Skeletal muscle satellite cell (primary cell): ENCODE measurements around the gene IMPA2.
"Not testable (repeated sequence)": the region's sequence is repeated elsewhere in the genome, so short reads cannot be mapped to it uniquely, and the experiment has no call there.

Source experiments
- H3K27me3 ChIP-seq: 2 replicates; pipeline ENCODE4 v1.7.0; 2013; ENCODE audit warnings: low read length; ENCODE audit not compliant: control insufficient read depth, insufficient read depth
- H3K36me3 ChIP-seq: 2 replicates; pipeline ENCODE4 v1.7.0; 2013; ENCODE audit warnings: mild to moderate bottlenecking, control low read depth, low read length; ENCODE audit not compliant: insufficient read depth
- H3K4me1 ChIP-seq: 2 replicates; pipeline ENCODE4 v1.7.0; 2013; ENCODE audit warnings: low read length; ENCODE audit not compliant: control insufficient read depth, insufficient read depth
- H3K4me2 ChIP-seq: 2 replicates; pipeline ENCODE4 v1.7.0; 2013; ENCODE audit warnings: mild to moderate bottlenecking, low read length
- H3K4me3 ChIP-seq: 2 replicates; pipeline ENCODE4 v1.7.0; 2013; ENCODE audit warnings: low read length
- H3K9ac ChIP-seq: 2 replicates; pipeline ENCODE4 v1.7.0; 2013; ENCODE audit warnings: mild to moderate bottlenecking, low read depth, low read length, moderate library complexity
- H3K9me3 ChIP-seq: replicated peaks from 2 replicates; pipeline ENCODE4 v1.7.0; 2013; ENCODE audit warnings: mild to moderate bottlenecking, control low read depth, low read length

Gene IMPA2

GRCh38 chr18:12057419-12058039 lies 76.2 kb downstream of the IMPA2 start:
- Histone ChIP-seq H3K4me1 (no peaks in the 10 kb centered on the region), H3K27me3 (peaks cover 4% of the 10 kb centered on the region), H3K9ac (no peak overlapping the region), H3K36me3 (no peaks in the 10 kb centered on the region), H3K4me3 (no peak overlapping the region), H3K9me3 (no peaks in the 10 kb centered on the region), H3K4me2 (no peak overlapping the region)

- Histone ChIP-seq H3K9me3 (no peaks in the 10 kb centered on the region), H3K9ac (no peak overlapping the region), H3K4me2 (no peak overlapping the region), H3K27me3 (no peaks in the 10 kb centered on the region), H3K4me1 (no peaks in the 10 kb centered on the region), H3K36me3 (no peaks in the 10 kb centered on the region), H3K4me3 (no peak overlapping the region)
These were observed 78.3 kb downstream of the IMPA2 start for GRCh38 chr18:12059334-12060181.

DNA sequence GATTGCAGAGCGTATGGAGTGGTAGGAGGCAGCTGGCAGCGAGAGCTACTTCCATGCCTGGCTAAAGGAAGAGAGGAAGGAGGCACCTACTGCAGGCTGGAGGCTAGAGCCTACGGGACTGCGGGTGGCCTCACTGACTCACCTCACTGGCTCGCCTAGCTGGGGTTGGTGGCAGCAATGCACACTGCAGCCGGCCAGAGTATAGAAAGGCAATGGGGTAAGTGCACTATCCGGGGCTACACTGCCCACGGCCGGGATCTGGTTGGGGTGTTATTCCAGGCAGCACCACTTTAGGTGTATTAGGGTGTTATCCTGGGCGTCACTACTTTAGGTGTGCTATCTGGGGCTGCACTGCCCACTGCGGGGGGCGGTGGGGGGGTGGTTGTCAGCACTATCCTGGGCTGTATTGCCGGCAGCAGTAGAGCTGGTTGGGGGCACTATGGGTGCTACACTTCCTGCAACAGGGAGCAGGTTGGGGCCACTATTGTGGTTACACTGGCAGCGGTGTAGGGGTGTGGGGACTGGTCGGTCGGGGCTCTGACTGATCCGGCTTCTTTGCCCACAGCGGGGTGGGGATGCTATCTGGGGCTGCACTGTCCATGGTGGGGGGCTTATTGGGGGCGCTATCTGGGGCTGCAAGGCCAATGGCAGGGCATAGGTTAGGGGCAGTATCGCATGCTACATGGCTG lies 79.0 kb downstream of the IMPA2 start:
- H3K27me3 ChIP-seq = no peaks in the 10 kb centered on the region

GRCh38 chr18:12061685-12062084 lies 80.4 kb downstream of the IMPA2 start:
- Histone ChIP-seq H3K9ac (no peak overlapping the region), H3K9me3 (no peaks in the 10 kb centered on the region), H3K36me3 (no peaks in the 10 kb centered on the region), H3K4me3 (no peak overlapping the region), H3K4me2 (no peak overlapping the region), H3K4me1 (no peaks in the 10 kb centered on the region), H3K27me3 (peaks cover 2% of the 10 kb centered on the region)

More for the DNA sequence above, 79.0 kb downstream of the IMPA2 start:
- H3K4me1 ChIP-seq = no peaks in the 10 kb centered on the region
- no peak overlapping the region for H3K9ac ChIP-seq
- H3K9me3 ChIP-seq = no peaks in the 10 kb centered on the region
- H3K4me3 ChIP-seq = no peak overlapping the region
- H3K4me2 ChIP-seq = no peak overlapping the region
- no peaks in the 10 kb centered on the region for H3K36me3 ChIP-seq

DNA sequence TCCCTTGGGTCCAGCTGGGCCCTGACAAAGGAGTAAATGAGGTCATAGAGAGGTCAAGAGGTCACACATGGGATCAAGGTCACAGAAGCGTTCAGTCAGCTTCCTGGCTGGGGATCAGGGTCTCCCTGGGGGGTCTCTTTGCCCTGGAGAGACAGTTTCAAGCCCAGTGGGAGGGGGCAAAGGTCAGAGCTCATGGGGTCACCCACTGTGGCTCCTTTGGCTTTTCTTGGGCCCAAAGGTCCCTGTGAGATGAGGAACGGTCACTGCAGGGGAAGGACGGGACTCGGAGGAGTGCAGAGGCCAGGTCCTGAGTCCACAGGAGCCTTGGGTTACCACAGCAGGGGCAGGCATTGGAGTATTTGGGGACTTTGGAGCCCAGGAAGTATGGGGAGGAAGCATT lies 81.7 kb downstream of the IMPA2 start:
- H3K27me3 ChIP-seq = peaks cover 2% of the 10 kb centered on the region
- no peaks in the 10 kb centered on the region for H3K4me1 ChIP-seq
- H3K4me3 ChIP-seq = no peak overlapping the region
- H3K9me3 ChIP-seq = no peaks in the 10 kb centered on the region
- H3K9ac ChIP-seq = no peak overlapping the region
- H3K4me2 ChIP-seq = no peak overlapping the region
- H3K36me3 ChIP-seq = no peaks in the 10 kb centered on the region

- Histone ChIP-seq H3K4me3 (no peak overlapping the region), H3K36me3 (no peaks in the 10 kb centered on the region), H3K27me3 (peaks cover 2% of the 10 kb centered on the region), H3K9me3 (no peaks in the 10 kb centered on the region), H3K4me2 (no peak overlapping the region), H3K4me1 (no peaks in the 10 kb centered on the region), H3K9ac (no peak overlapping the region)
These were observed 82.9 kb downstream of the IMPA2 start for GRCh38 chr18:12064086-12064763.

- H3K36me3 ChIP-seq = no peaks in the 10 kb centered on the region
- H3K27me3 ChIP-seq = peaks cover 2% of the 10 kb centered on the region
- H3K4me2 ChIP-seq = no peak overlapping the region
- H3K9me3 ChIP-seq = no peaks in the 10 kb centered on the region
- no peaks in the 10 kb centered on the region for H3K4me1 ChIP-seq
- H3K9ac ChIP-seq = no peak overlapping the region
- no peak overlapping the region for H3K4me3 ChIP-seq
These were observed 84.1 kb downstream of the IMPA2 start for GRCh38 chr18:12065397-12065796.

DNA sequence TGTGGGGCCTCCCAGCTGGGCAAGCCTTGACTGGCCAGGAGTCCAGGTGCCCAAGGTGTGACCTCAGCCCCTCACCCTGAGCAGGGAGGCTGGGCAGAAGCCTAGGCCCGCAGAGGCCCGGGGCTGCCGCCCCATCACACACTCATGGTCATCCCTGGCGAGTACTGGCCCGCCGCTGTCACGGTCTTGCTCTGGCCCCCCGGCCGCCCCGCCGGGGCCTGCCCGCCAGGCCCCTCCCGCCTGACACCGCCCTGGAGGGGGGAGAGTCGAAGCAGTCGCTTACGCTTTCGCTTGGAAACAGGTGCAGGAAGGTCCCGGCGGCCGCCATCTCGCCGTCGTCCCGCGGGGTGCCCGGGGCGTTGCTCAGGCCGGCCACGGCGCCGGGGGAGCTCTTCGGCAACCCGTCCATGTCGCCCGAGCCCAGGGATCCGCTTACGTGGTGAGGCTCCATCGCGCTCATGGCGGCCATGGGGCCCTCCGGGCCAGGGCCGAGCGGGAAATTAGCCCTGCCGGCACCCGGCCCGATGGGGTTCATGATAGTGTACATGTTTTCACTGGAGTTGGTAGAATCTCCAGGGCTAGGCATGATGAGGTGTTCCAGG lies 85.7 kb downstream of the IMPA2 start:
- Histone ChIP-seq H3K9ac (no peak overlapping the region), H3K4me2 (no peak overlapping the region), H3K4me3 (no peak overlapping the region), H3K36me3 (no peaks in the 10 kb centered on the region), H3K27me3 (peaks cover 2% of the 10 kb centered on the region), H3K4me1 (no peaks in the 10 kb centered on the region), H3K9me3 (no peaks in the 10 kb centered on the region)

DNA sequence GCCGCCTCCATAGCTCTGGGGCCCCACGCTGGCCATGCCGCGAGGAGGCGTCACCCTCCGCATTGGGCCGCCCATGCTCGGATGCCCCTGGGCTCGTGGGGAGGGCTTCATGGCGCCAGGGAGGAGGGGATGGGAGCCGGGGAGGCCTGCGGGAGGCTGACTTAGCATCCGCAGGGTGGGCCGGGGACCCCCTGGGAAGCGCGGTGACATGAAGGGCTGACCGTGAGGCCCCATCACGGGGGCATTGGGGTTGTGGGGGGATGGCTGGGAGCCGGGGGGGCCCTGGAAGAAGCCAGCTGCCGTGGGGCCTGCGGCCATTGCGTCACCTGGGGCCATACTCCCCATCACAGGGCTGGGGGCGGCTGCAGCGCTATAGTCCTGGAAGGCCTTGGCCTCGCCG lies 86.4 kb downstream of the IMPA2 start:
- Histone ChIP-seq H3K4me2 (no peak overlapping the region), H3K4me3 (no peak overlapping the region), H3K27me3 (peaks cover 2% of the 10 kb centered on the region), H3K9ac (no peak overlapping the region), H3K36me3 (no peaks in the 10 kb centered on the region), H3K4me1 (no peaks in the 10 kb centered on the region), H3K9me3 (no peaks in the 10 kb centered on the region)

DNA sequence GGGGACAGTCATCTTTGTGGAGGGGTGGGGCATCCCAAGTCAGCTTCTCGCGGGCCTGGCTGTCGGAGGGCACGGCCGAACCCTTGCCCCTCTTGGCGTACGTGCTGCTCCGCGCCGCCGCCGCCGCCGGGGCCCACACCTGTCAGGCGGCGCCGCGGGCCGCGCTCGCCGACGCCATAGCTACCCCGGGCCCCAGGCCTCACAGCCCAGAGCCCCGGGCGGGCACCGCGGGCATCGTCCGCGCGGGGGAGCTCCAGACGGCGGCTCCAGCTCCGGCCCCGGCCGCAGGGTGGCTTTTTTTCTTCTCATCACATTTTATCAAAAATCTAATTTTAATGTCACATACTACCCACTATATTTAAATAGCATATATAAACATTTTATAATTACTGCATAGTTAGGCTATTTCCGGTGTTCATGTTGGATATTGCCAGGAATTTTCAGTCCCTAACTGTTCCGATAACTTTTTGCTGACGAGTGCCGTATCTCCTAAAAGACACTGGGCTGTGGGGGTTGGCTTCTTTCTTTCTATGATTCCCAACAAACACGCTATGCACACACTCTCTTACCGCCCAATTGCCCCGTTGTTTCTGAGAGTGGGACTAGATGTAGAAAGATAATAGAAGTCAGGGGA lies 87.1 kb downstream of the IMPA2 start:
- H3K4me1 ChIP-seq, H3K36me3 ChIP-seq, H3K27me3 ChIP-seq, H3K9ac ChIP-seq, H3K4me2 ChIP-seq, H3K9me3 ChIP-seq, H3K4me3 ChIP-seq: not testable (repeated sequence)

DNA sequence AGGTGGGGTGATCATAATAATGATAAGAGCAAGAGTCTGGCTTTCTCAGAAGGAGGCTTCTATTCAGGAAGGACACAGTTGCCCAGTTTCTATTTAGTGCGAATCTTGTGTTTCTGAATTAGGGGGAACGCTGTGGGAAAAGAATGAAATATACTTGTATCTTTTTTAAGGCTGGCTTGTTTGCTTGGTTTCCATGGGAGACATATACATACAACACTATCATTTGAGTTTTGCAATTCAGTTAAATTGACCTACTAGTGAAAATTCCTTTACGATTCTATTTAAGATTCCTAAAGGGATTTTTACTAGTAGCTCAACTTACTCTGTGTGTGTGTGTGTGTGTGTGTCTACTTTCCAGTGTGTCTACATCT lies 87.6 kb downstream of the IMPA2 start:
- H3K9me3 ChIP-seq = no peaks in the 10 kb centered on the region
- no peaks in the 10 kb centered on the region for H3K4me1 ChIP-seq
- peaks cover 2% of the 10 kb centered on the region for H3K27me3 ChIP-seq
- no peak overlapping the region for H3K9ac ChIP-seq
- H3K4me2 ChIP-seq = no peak overlapping the region
- H3K4me3 ChIP-seq = no peak overlapping the region
- H3K36me3 ChIP-seq = no peaks in the 10 kb centered on the region
